GM19463 (cell line): Measurements from ENCODE around the gene PTPN3.
"Not testable (repeated sequence)": the region's sequence is repeated elsewhere in the genome, so short reads cannot be mapped to it uniquely, and the experiment has no call there.

Experiments
- ATAC-seq: cut with Tn5 transposase; IDR thresholded peaks from one replicate; pipeline ENCODE4 v1.9.1; 2021; ENCODE audit warnings: mild to moderate bottlenecking, moderate library complexity; ENCODE audit not compliant: unreplicated experiment

The PTPN3 gene

GRCh38 chr9:109351032-109351431, 147.1 kb downstream of the PTPN3 start:
- no peak for ATAC-seq

DNA sequence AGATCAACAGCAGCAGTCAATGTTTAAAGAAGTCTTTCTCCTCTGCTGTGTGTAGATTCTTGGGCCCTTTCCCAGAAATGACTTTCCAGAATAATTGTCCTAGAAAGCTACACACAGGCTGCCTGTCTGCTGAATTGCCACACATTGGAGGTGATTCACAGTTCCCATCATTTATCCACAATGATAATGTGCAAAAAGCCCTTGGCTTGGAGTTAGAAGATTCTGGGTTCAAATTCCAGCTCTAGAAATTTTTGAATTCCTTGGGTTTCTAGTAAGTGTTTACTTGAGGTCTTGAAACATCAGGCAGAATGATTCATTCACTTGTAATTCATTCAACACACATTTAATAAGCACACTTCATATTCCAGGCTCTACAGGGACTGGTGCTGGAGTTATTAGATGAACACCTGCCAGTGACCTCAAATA, 148.7 kb downstream of the PTPN3 start:
- no peak for ATAC-seq

- ATAC-seq: no peak
Measured at GRCh38 chr9:109346904-109347303, 151.2 kb downstream of the PTPN3 start.

DNA sequence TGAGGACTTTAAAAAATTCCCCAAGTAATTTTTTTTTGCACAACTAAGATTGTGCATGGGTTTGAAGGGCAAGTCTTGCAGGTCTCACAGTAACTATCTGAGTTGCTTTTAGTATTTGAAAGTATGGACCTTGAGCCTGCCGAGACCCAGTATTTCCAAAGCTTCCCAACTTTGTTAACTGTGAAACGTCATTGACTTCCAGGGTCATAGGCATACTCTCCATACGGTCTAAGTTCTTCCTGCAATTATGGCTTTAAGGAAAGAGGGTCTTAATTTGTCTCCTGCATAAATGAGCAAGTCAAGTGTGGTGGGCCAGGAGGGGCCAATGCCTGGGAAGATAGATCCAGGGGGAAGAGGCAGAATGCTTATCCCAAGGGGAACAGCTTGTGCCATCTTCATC, 153.2 kb downstream of the PTPN3 start:
- no peak for ATAC-seq

DNA sequence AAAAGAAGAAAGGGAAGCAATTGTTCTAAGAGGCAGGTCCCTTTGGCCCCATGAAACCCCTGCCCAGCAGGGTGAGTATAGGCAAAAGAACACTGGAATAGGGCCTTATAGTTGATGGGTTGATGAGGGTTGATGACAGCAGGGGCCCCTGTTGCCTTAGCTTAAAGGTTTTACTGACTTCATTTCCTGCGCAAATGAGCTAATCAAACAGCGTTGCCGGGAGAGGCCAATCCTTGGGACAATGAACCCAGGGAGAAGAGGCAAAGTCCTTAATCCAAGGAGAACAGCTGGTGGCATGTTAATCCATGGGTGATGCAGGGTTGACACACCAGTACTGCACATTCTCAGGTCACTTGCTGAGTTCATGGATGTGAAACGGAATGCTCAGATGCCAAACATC, 155.2 kb downstream of the PTPN3 start:
- ATAC-seq: no peak

DNA sequence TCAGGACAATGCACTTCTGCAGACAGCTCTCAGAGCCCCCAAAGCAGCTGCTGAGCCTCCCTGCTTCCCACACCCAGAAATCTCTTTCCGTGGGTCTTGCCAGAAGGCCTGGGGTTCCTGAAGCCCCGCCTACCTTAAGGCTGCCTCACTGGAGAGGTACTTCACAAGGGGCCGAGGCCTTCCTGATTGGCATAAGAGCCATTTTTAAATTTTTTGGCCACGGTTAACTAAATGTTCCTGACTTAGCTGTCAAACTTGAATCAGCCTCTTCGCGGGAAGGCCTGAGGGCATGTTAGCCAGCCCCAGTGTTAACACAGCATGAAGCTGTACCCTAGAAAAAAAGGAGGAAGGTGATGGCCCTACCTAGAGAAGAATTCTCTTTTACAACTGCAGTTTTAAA, 156.5 kb downstream of the PTPN3 start:
- no peak for ATAC-seq

DNA sequence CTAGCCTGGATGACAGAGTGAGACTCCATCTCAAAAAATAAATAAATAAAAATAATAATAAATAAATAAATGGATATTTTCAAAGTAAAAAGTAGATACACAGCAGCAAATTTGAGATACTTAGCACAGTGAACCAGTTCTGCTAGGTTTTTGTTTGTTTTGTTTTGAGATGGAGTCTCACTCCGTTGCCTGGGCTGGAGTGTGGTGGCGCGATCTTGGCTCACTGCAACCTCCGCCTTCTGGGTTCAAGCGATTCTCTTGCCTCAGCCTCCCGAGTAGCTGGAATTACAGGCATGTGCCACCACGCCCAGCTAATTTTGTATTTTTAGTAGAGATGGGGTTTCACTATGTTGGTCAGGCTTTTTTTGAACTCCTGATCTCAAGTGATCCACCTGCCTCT, 157.1 kb downstream of the PTPN3 start:
- ATAC-seq: not testable (repeated sequence)

GRCh38 chr9:109336409-109336808, 161.7 kb downstream of the PTPN3 start:
- ATAC-seq: no peak

GRCh38 chr9:109335929-109336328, 162.2 kb downstream of the PTPN3 start:
- no peak for ATAC-seq

GRCh38 chr9:109335121-109335520, 163.0 kb downstream of the PTPN3 start:
- ATAC-seq: no peak

- ATAC-seq: no peak
Measured at GRCh38 chr9:109331353-109331752, 166.8 kb downstream of the PTPN3 start.

DNA sequence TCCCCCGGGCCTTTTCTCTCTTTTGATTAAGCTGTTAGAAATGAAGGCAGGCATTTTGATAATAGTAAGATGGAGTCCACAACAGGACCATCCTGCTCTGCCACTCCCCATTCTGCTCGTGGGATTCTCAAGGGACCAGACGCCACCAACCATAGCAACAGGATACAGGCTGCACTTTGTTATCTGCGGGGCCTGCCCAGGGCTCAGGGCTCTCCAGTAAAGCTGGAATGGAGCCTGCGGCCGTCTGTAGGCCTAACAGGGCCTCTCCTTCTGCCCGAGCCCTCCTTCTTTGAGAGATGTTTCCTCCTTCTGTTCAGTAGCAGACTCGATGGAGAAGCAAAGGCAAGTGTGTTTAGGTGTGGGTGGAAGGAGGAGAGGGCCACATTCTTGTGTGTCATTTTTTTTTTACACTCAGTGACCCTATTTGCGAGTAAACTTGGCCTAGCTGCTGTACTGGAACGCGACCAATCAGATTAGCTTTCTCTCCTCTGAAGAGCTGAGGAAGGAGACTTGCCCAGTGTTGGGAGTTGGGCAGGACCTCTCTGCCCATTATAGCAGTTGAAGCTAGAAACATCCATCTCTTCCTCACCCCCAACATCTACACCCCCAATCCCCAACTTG, 168.4 kb downstream of the PTPN3 start:
- no peak for ATAC-seq

DNA sequence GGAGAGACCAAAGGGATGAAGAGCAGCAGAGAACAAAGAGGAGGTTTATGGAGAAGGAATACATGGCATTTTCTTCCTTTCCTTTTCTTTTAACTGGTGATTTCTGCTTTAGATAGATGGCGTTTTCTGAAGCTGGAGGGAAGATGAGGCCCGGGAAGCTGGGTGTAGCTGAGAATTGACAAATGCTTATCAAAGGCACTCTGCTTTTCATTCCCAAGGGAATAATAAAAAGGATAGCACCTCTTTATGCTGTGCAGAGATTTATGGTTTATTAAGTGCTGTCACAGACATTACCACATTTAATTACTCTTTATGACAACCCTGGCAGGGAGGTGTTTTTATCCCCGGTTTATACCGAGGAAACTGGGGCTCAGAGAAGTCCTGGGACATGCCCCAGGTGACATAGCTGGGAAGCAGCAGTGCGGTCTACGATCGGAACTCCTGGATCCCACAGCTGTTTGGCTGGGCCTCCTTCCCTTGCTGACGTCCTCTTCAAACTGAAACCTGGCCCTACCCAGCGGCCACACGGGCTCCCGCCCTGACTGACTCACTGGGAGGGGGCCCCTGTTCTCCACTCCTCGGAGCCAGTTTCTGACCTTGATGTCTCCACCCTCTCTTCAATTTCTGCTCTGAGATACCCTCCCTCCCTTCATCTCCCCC, 169.0 kb downstream of the PTPN3 start:
- no peak for ATAC-seq
